Measurements from ENCODE around the gene CNTN6. TPM values are rescaled to one million over a fixed set of nuclear protein-coding genes. Genes with fewer than 3 reads are reported as not detected.

The CNTN6 gene
- total RNA-seq, 1 experiment from 2014 or later: not detected

- Histone ChIP-seq H3K79me2 (ENCODE audit: insufficient read depth, low read length) (no peaks in the 10 kb centered on the region), H4K20me1 (ENCODE audit: insufficient read depth) (no peaks in the 10 kb centered on the region), H2AFZ (ENCODE audit: low read depth, low read length, poor library complexity, severe bottlenecking) (no peak overlapping the region), H3K4me1 (ENCODE audit: control insufficient read depth in 1 of 2, insufficient read depth in 2 of 2, low read length in 2 of 2) (no peaks in the 10 kb centered on the region), H3K4me3 (replicated peaks in 1 of 2; ENCODE audit: low read depth in 1 of 2, low read length in 2 of 2) (no peak overlapping the region), H3K9me2 (ENCODE audit: insufficient read depth) (no peaks in the 10 kb centered on the region), H3K4me2 (ENCODE audit: low read length) (no peak overlapping the region), H3K9me3 (ENCODE audit: control insufficient read depth in 1 of 2, insufficient read depth in 1 of 2, low read depth in 1 of 2, low read length in 2 of 2) (peaks cover 29 to 43% of the 10 kb centered on the region in 2 experiments; a peak in 2 of 4 replicates), H3K27me3 (ENCODE audit: insufficient read depth, low read length) (no peaks in the 10 kb centered on the region), H3K9ac (ENCODE audit: low read length) (no peak overlapping the region), H3K36me3 (ENCODE audit: control insufficient read depth in 1 of 2, insufficient read depth in 2 of 2, low read length in 2 of 2) (no peaks in the 10 kb centered on the region), H3K27ac (ENCODE audit: low read depth, low read length) (no peak overlapping the region)
- CTCF ChIA-PET: no interaction called here
- POLR2A ChIA-PET: no interaction called here
- no TSS peak for BruUV-seq (replicated peaks)
- DNase-seq (ENCODE audit: low read depth, low spot score) (no peak), ATAC-seq (no peak)
- intact Hi-C loops (cut with micrococcal nuclease): no loop called here
- TF ChIP-seq REST (IDR thresholded peaks at IDR 0.05; ENCODE audit: low read depth): no peak
- no peak for TF ChIP-seq JUND (IDR thresholded peaks at IDR 0.05)
- TF ChIP-seq CBX3 (IDR thresholded peaks at IDR 0.05; ENCODE audit: low read depth): no peak
- RAD21 ChIA-PET (ENCODE audit: low non-redundant PET in 1 of 2, low total read pairs in 2 of 2, uncharacterized antibody in 2 of 2, unreplicated experiment in 2 of 2): no interaction called here
Observed at GRCh38 chr3:1088503-1088902, 4.3 kb upstream of the CNTN6 start.

- no peaks in the 10 kb centered on the region for H3K36me3 ChIP-seq (ENCODE audit: control insufficient read depth in 1 of 2, insufficient read depth in 2 of 2, low read length in 2 of 2)
- no peak overlapping the region for H2AFZ ChIP-seq (ENCODE audit: low read depth, low read length, poor library complexity, severe bottlenecking)
- no peak for DNase-seq (ENCODE audit: low read depth, low spot score)
- no peak overlapping the region for H3K4me2 ChIP-seq (ENCODE audit: low read length)
- no peak overlapping the region for H3K9ac ChIP-seq (ENCODE audit: low read length)
- no peaks in the 10 kb centered on the region for H3K27me3 ChIP-seq (ENCODE audit: insufficient read depth, low read length)
- BruUV-seq (replicated peaks): no TSS peak
- ChIA-PET RAD21 (ENCODE audit: low non-redundant PET in 1 of 2, low total read pairs in 2 of 2, uncharacterized antibody in 2 of 2, unreplicated experiment in 2 of 2) (no interaction called here), POLR2A (no interaction called here), CTCF (no interaction called here)
- intact Hi-C loops (cut with micrococcal nuclease): no loop called here
- no peak for TF ChIP-seq ATF3 (IDR thresholded peaks at IDR 0.05)
- TF ChIP-seq ZBTB33 (IDR thresholded peaks at IDR 0.05; ENCODE audit: extremely low read depth, insufficient replicate concordance, low read length): no peak
- no peak for TF ChIP-seq FOSL1 (IDR thresholded peaks at IDR 0.05; ENCODE audit: low read depth)
- no peak for TF ChIP-seq TCF7L2 (IDR thresholded peaks at IDR 0.05; ENCODE audit: borderline replicate concordance, extremely low read depth, insufficient read depth, insufficient read length)
- no peak for TF ChIP-seq POLR2A (IDR thresholded peaks at IDR 0.05; ENCODE audit: borderline replicate concordance, extremely low read depth, insufficient read depth, insufficient read length)
- no peak for TF ChIP-seq ELF1 (IDR thresholded peaks at IDR 0.05; ENCODE audit: borderline replicate concordance, low read depth)
- no peaks in the 10 kb centered on the region for H3K4me1 ChIP-seq (ENCODE audit: control insufficient read depth in 1 of 2, insufficient read depth in 2 of 2, low read length in 2 of 2)
- H3K9me3 ChIP-seq (ENCODE audit: control insufficient read depth in 1 of 2, insufficient read depth in 1 of 2, low read depth in 1 of 2, low read length in 2 of 2): peaks cover 23% of the 10 kb centered on the region in 2 experiments; a peak in 2 of 4 replicates
- no peaks in the 10 kb centered on the region for H3K79me2 ChIP-seq (ENCODE audit: insufficient read depth, low read length)
- ATAC-seq: no peak
- H3K27ac ChIP-seq (ENCODE audit: low read depth, low read length): no peak overlapping the region
- no peak overlapping the region for H3K4me3 ChIP-seq (replicated peaks in 1 of 2; ENCODE audit: low read depth in 1 of 2, low read length in 2 of 2)
- no peaks in the 10 kb centered on the region for H3K9me2 ChIP-seq (ENCODE audit: insufficient read depth)
- H4K20me1 ChIP-seq (ENCODE audit: insufficient read depth): no peaks in the 10 kb centered on the region
Observed at GRCh38 chr3:1091286-1091685, 1.5 kb upstream of the CNTN6 start.

Measured in HCT116 (cell line).